Memory B cell (primary cell): ENCODE data around the gene EXOSC9.

Experiments
- ATAC-seq: fragments of 150-1000 bp; cut with Tn5 transposase; 2 replicates; pipeline ENCODE4 v1.10.0; 2021; ENCODE audit warnings: low read depth, mild to moderate bottlenecking, moderate library complexity
- DNase-seq, 2 donors: peaks; one replicate each; pipeline ENCODE4 v3.0.0; 2022; ENCODE audit warnings: low spot score in 2 of 2
- H3K27ac Mint-ChIP-seq: one replicate; pipeline ENCODE4 v1.8.0; 2022; ENCODE audit warnings: mild to moderate bottlenecking, moderate library complexity, mixed read lengths
- H3K27me3 Mint-ChIP-seq: one replicate; pipeline ENCODE4 v1.8.0; 2022; ENCODE audit warnings: mixed read lengths
- H3K36me3 Mint-ChIP-seq: one replicate; pipeline ENCODE4 v1.8.0; 2022; ENCODE audit warnings: mild to moderate bottlenecking, mixed read lengths
- H3K4me1 Mint-ChIP-seq: one replicate; pipeline ENCODE4 v1.8.0; 2022; ENCODE audit warnings: mixed read lengths
- H3K4me3 Mint-ChIP-seq: one replicate; pipeline ENCODE4 v1.8.0; 2022; ENCODE audit warnings: mild to moderate bottlenecking, moderate library complexity, mixed read lengths
- H3K9me3 Mint-ChIP-seq: one replicate; pipeline ENCODE4 v1.8.0; 2022; ENCODE audit warnings: mixed read lengths

Gene EXOSC9

DNA sequence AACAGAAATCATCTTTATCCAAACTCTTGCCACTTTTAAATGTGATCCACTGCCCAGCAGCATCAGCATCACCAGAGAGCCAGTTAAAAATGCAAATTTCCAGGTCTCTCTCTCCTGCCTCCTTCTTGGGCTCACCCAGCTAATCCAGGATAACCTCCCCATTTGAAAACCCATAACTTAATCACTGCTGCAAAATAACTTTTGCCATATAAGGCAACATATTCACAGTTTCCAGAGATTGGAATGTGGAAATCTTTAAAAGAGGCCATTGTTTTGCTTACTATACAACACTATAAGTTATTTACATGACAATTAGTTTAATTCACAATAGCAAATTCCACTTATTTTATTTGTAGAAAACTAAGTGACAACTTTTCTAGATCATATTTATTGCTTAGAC, 4.8 kb upstream of the EXOSC9 start:
- Mint-ChIP-seq H3K27me3 (peaks cover 1% of the 10 kb centered on the region), H3K9me3 (no peaks in the 10 kb centered on the region)
- ATAC-seq: no peak

GRCh38 chr4:121799208-121799823, 1.8 kb upstream of the EXOSC9 start:
- peaks cover 1% of the 10 kb centered on the region for H3K27me3 Mint-ChIP-seq
- H3K27ac Mint-ChIP-seq: peak overlapping the region; percentile 28
- no peaks in the 10 kb centered on the region for H3K9me3 Mint-ChIP-seq
- H3K4me3 Mint-ChIP-seq: no peak overlapping the region
- peaks cover 25% of the 10 kb centered on the region for H3K4me1 Mint-ChIP-seq
- DNase-seq (no peak), ATAC-seq (no peak)
- no peaks in the 10 kb centered on the region for H3K36me3 Mint-ChIP-seq

More for the DNA sequence above, 4.8 kb upstream of the EXOSC9 start:
- H3K4me3 Mint-ChIP-seq: no peak overlapping the region
- H3K36me3 Mint-ChIP-seq: no peaks in the 10 kb centered on the region
- no peak for DNase-seq
- peaks cover 15% of the 10 kb centered on the region for H3K4me1 Mint-ChIP-seq
- H3K27ac Mint-ChIP-seq: no peak overlapping the region

GRCh38 chr4:121799867-121800501, 1.1 kb upstream of the EXOSC9 start:
- DNase-seq (no peak), ATAC-seq (no peak)
- Mint-ChIP-seq H3K4me3 (no peak overlapping the region), H3K27ac (peak overlapping the region; percentile 98), H3K4me1 (peaks cover 25% of the 10 kb centered on the region), H3K9me3 (no peaks in the 10 kb centered on the region), H3K36me3 (peaks cover 4% of the 10 kb centered on the region), H3K27me3 (no peaks in the 10 kb centered on the region)

DNA sequence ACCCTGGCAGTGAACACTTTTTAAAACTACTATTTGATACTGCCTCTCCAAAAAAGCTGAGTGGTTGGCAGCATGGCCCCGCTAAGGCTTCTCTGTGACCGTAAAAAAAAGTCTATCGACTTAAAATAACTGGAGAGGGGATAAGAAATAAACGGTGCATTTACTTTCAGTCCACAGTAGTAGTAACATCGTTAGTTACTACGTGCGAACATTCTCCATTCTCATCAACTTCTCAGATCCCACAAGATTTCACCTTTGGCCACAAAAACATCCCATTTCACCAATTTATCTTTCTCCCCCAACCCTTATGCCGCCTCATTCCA, 524 bp upstream of the EXOSC9 start:
- peak; percentile 36 for ATAC-seq
- Mint-ChIP-seq H3K27me3 (no peaks in the 10 kb centered on the region), H3K4me1 (peaks cover 22% of the 10 kb centered on the region), H3K9me3 (no peaks in the 10 kb centered on the region), H3K36me3 (peaks cover 8% of the 10 kb centered on the region), H3K4me3 (peak overlapping the region; percentile 93), H3K27ac (peak overlapping the region; percentile 98)
- DNase-seq: no peak

DNA sequence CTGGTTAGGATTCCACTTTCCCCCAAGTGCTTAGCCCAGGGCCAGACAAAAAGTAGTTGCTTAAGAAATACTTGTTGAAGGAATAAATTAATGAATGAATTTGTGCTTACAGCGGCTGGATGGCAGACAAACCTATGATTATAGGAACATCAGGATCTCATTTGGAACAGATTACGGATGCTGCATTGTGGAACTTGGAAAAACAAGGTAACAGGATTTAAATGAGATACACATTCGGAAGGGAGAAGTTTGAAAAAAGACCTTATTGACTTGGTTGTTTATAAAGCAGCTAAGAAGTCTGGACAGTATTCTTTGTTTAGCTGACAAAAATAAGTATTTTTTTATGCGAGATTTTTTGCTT, 572 bp downstream of the EXOSC9 start:
- no peaks in the 10 kb centered on the region for H3K9me3 Mint-ChIP-seq
- peaks cover 20% of the 10 kb centered on the region for H3K4me1 Mint-ChIP-seq
- peaks cover 8% of the 10 kb centered on the region for H3K36me3 Mint-ChIP-seq
- ATAC-seq (no peak), DNase-seq (no peak)
- peak overlapping the region; percentile 98 for H3K27ac Mint-ChIP-seq
- H3K4me3 Mint-ChIP-seq: peak overlapping the region; percentile 93
- no peaks in the 10 kb centered on the region for H3K27me3 Mint-ChIP-seq

DNA sequence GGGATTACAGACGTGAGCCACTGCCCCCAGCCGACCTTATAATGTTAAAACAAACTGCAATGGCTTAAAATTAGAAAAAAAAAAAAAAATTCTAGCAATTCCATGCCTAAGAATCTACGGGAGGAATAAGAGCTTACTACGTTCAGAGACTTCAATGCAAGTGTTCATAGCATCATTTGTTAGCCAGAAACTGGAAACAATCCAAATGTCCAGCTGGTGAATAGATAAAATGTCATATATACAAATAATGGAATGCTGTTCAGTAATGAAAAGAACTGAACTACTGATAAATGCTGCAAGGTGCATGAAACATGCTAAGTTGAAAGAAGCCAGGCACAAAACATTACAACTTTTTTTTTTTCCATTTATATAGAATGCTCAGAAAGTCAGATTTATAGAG, 5.3 kb downstream of the EXOSC9 start:
- Mint-ChIP-seq H3K27ac (no peak overlapping the region), H3K4me3 (no peak overlapping the region), H3K9me3 (no peaks in the 10 kb centered on the region), H3K27me3 (no peaks in the 10 kb centered on the region), H3K36me3 (peaks cover 13% of the 10 kb centered on the region), H3K4me1 (peaks cover 9% of the 10 kb centered on the region)
- DNase-seq (no peak), ATAC-seq (no peak)

- Mint-ChIP-seq H3K27ac (no peak overlapping the region), H3K9me3 (no peaks in the 10 kb centered on the region), H3K4me1 (no peaks in the 10 kb centered on the region), H3K27me3 (no peaks in the 10 kb centered on the region), H3K4me3 (no peak overlapping the region), H3K36me3 (peaks cover 15% of the 10 kb centered on the region)
- DNase-seq (no peak), ATAC-seq (no peak)
Measured at GRCh38 chr4:121811122-121811521, 10.0 kb downstream of the EXOSC9 start.

DNA sequence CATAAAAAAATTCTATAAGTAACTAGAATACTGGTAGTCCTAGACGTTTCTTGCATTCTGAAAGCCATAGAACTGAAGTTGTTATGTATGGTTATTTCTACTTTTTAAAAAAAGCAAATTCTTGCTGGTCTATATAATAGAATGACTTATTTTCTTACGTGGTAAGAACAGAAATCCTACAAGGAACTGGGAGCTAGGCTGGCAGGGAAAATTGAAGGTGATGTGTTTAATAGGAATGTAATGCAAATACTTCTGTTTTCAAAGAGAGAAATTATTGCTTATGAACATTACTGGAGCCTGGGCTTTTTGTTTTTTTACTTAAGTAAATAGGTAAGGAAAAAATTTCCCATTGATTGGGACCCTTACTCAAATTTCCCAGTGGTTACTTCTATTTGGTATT, 13.6 kb downstream of the EXOSC9 start:
- Mint-ChIP-seq H3K36me3 (peaks cover 15% of the 10 kb centered on the region), H3K27me3 (no peaks in the 10 kb centered on the region), H3K27ac (no peak overlapping the region), H3K4me3 (no peak overlapping the region), H3K4me1 (no peaks in the 10 kb centered on the region), H3K9me3 (no peaks in the 10 kb centered on the region)
- DNase-seq (no peak), ATAC-seq (no peak)

GRCh38 chr4:121817006-121817405, 15.9 kb downstream of the EXOSC9 start:
- Mint-ChIP-seq H3K36me3 (peaks cover 11% of the 10 kb centered on the region), H3K27me3 (no peaks in the 10 kb centered on the region), H3K4me3 (no peak overlapping the region), H3K4me1 (no peaks in the 10 kb centered on the region), H3K27ac (no peak overlapping the region), H3K9me3 (no peaks in the 10 kb centered on the region)
- no peak for DNase-seq
- ATAC-seq: no peak

GRCh38 chr4:121817701-121818100, 16.6 kb downstream of the EXOSC9 start:
- Mint-ChIP-seq H3K4me3 (no peak overlapping the region), H3K36me3 (peaks cover 11% of the 10 kb centered on the region), H3K4me1 (peaks cover 1% of the 10 kb centered on the region), H3K27ac (peak overlapping the region; percentile 45), H3K9me3 (no peaks in the 10 kb centered on the region), H3K27me3 (no peaks in the 10 kb centered on the region)
- ATAC-seq: no peak
- DNase-seq: no peak

DNA sequence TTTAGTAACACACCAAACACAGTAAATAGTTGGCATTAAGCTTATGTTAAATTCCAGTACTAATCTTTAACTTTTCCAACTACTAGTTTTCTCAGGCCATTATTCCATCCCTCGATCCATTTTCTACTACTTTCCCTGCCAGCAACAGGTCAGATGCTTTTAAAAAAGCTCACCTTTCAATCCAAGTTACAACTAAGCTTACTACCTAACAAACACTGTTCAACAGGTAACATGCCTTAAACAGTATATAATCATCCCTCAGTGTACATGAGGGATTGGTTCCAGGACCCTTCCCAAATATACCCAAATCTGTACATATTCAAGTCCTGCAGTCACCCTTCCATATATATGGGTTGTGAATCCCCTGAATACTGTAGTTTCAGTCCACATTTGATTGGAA, 17.1 kb downstream of the EXOSC9 start:
- H3K27ac Mint-ChIP-seq: peak overlapping the region; percentile 29
- H3K4me1 Mint-ChIP-seq: peaks cover 7% of the 10 kb centered on the region
- no peak overlapping the region for H3K4me3 Mint-ChIP-seq
- no peaks in the 10 kb centered on the region for H3K9me3 Mint-ChIP-seq
- H3K27me3 Mint-ChIP-seq: no peaks in the 10 kb centered on the region
- peaks cover 8% of the 10 kb centered on the region for H3K36me3 Mint-ChIP-seq
- DNase-seq (no peak), ATAC-seq (no peak)

- Mint-ChIP-seq H3K27me3 (no peaks in the 10 kb centered on the region), H3K27ac (no peak overlapping the region), H3K36me3 (peaks cover 3% of the 10 kb centered on the region), H3K4me1 (peaks cover 9% of the 10 kb centered on the region), H3K9me3 (no peaks in the 10 kb centered on the region), H3K4me3 (no peak overlapping the region)
- DNase-seq: no peak
- ATAC-seq: no peak
Measured at GRCh38 chr4:121819216-121819965, 18.3 kb downstream of the EXOSC9 start.

DNA sequence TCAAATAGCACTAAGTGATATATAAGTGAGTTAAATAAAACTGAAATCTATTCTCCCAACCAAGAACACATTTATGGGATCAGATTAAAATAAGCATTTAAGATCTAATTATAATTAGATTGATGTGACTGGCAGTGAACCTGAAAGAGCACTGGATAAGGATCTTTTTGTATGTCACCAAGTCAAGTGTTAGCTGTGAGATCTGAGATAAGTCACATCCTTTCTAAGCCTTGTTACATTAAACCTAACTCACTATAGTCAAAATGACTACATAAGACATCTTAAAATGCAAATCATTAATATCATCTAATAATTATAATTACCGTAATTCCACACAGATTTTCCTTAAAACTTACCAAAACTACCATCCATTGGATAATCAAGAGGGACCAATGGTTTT, 20.9 kb downstream of the EXOSC9 start:
- Mint-ChIP-seq H3K27ac (no peak overlapping the region), H3K4me3 (no peak overlapping the region), H3K4me1 (peaks cover 9% of the 10 kb centered on the region), H3K9me3 (no peaks in the 10 kb centered on the region), H3K36me3 (peaks cover 3% of the 10 kb centered on the region), H3K27me3 (no peaks in the 10 kb centered on the region)
- no peak for DNase-seq
- ATAC-seq: no peak

GRCh38 chr4:121822796-121823504, 21.8 kb downstream of the EXOSC9 start:
- DNase-seq (no peak), ATAC-seq (no peak)
- peaks cover 6% of the 10 kb centered on the region for H3K36me3 Mint-ChIP-seq
- no peaks in the 10 kb centered on the region for H3K9me3 Mint-ChIP-seq
- H3K4me3 Mint-ChIP-seq: peak overlapping the region; percentile 94
- peaks cover 9% of the 10 kb centered on the region for H3K4me1 Mint-ChIP-seq
- H3K27me3 Mint-ChIP-seq: no peaks in the 10 kb centered on the region
- peak overlapping the region; percentile 85 for H3K27ac Mint-ChIP-seq
